A549 (cell line): Measurements from ENCODE around the gene CMIP.

Experiments
- PHF8 ChIP-seq: fragments of 200-600 bp; sonication (generic); IDR thresholded peaks from 2 replicates; pipeline ENCODE4 v1.6.1; 2016; ENCODE audit warnings: low read depth, mild to moderate bottlenecking, antibody characterized with exemption, moderate library complexity, borderline replicate concordance
- POLR2A ChIP-seq: IDR thresholded peaks from 2 replicates; pipeline ENCODE4 v1.6.1; 2012; ENCODE audit warnings: mild to moderate bottlenecking, low read length

DNA sequence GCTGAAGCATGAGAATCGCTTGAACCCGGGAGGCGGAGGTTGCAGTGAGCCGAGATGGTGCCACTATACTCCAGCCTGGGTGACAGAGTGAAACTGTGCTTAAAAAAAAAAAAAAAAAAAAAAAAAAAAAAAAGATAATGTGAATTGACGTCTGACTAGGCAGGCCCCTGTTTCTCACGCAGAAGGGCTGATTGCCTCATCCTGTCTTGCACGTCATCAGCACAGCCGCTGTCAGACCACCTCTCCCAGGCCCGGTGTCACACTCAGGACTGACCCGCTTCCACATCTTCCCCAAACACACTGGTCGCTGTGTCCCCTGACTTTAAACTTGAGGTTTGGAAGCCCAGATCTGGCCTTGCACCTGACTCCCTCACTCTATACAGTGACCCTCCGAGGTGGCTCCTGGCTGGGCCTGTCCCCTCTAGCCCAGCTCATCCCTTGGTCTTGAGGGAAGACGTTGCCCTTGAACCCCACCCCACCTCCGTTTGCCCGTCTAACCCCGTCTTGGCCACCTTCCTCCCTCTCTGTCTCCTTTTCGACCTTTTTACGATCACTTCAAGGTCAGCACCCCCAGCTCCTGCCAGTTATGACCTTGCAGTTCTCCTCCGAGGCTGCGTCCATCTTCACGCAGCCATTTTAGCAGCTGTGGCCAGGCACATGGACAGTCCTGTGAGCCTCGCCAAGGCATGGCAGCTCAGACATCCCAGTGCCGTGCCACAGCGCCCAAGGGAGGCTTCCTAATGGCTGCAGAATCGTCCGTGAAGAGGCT, 184.6 kb downstream of the CMIP start:
- TF ChIP-seq PHF8 (no peak), POLR2A (no peak)
